Astrocyte of the spinal cord (primary cell): Measurements from ENCODE around the gene SLIT3.

Experiments used
- DNase-seq: peaks from one replicate; pipeline ENCODE4 v3.0.0; 2011; ENCODE audit warnings: low read depth, low spot score
- H3K4me3 ChIP-seq: 2 replicates; pipeline ENCODE4 v1.5.1; 2011; ENCODE audit warnings: low read depth, mild to moderate bottlenecking, low read length, moderate library complexity
- CTCF ChIP-seq: IDR thresholded peaks from 2 replicates; pipeline ENCODE4 v1.5.1; 2012; ENCODE audit warnings: low read depth, mild to moderate bottlenecking, low read length, inconsistent platforms
- in situ Hi-C: cut with HindIII; loops from 2 replicates; pipeline ENCODE4 v1.10.0; 2017; ENCODE audit warnings: low sequenced_read_pairs

SLIT3 gene

GRCh38 chr5:168734119-168734518 is 566.8 kb downstream of the SLIT3 start:
- no peak for TF ChIP-seq CTCF
- H3K4me3 ChIP-seq, result no peak overlapping the region
- DNase-seq, result no peak
- in situ Hi-C loops, result no loop called here

GRCh38 chr5:168728546-168729211 is 572.3 kb downstream of the SLIT3 start:
- no peak overlapping the region for H3K4me3 ChIP-seq
- DNase-seq, result no peak
- no peak for TF ChIP-seq CTCF
- in situ Hi-C loops, result no loop called here

- in situ Hi-C loops, result no loop called here
- DNase-seq, result no peak
- H3K4me3 ChIP-seq, result no peak overlapping the region
- no peak for TF ChIP-seq CTCF
These were observed 573.4 kb downstream of the SLIT3 start for GRCh38 chr5:168727547-168727946.

GRCh38 chr5:168726342-168726741 is 574.6 kb downstream of the SLIT3 start:
- in situ Hi-C loops, result no loop called here
- no peak for TF ChIP-seq CTCF
- no peak overlapping the region for H3K4me3 ChIP-seq
- no peak for DNase-seq

- DNase-seq, result no peak
- no peak for TF ChIP-seq CTCF
- in situ Hi-C loops, result no loop called here
- H3K4me3 ChIP-seq, result no peak overlapping the region
These were observed 576.7 kb downstream of the SLIT3 start for GRCh38 chr5:168724227-168724626.

GRCh38 chr5:168723037-168723436 is 577.9 kb downstream of the SLIT3 start:
- no peak for DNase-seq
- TF ChIP-seq CTCF, result no peak
- in situ Hi-C loops, result no loop called here
- no peak overlapping the region for H3K4me3 ChIP-seq

- TF ChIP-seq CTCF, result no peak
- H3K4me3 ChIP-seq, result no peak overlapping the region
- no peak for DNase-seq
- in situ Hi-C loops, result no loop called here
These were observed 579.0 kb downstream of the SLIT3 start for GRCh38 chr5:168721966-168722365.
